Forelimb muscle (tissue), 1 donor: ENCODE measurements around the gene CFAP100. TPM values are rescaled to one million over a fixed set of nuclear protein-coding genes. Genes with fewer than 3 reads are reported as not detected.

Source experiments
- DNase-seq: peaks from one replicate; pipeline ENCODE4 v3.0.0-alpha.2; 2013; ENCODE audit warnings: low read depth
- polyA plus RNA-seq: library from polyadenylated mRNA; unstranded; fragments of 120-200 nt; gene quantifications from one replicate; pipeline ENCODE4 v1.2.1, GENCODE V29; 2013; ENCODE audit not compliant: insufficient read length

The CFAP100 gene
- polyA plus RNA-seq, 1 donor: 0.94 TPM

- no peak for DNase-seq
Observed at GRCh38 chr3:126356373-126357264, 38.1 kb upstream of the CFAP100 start.

DNA sequence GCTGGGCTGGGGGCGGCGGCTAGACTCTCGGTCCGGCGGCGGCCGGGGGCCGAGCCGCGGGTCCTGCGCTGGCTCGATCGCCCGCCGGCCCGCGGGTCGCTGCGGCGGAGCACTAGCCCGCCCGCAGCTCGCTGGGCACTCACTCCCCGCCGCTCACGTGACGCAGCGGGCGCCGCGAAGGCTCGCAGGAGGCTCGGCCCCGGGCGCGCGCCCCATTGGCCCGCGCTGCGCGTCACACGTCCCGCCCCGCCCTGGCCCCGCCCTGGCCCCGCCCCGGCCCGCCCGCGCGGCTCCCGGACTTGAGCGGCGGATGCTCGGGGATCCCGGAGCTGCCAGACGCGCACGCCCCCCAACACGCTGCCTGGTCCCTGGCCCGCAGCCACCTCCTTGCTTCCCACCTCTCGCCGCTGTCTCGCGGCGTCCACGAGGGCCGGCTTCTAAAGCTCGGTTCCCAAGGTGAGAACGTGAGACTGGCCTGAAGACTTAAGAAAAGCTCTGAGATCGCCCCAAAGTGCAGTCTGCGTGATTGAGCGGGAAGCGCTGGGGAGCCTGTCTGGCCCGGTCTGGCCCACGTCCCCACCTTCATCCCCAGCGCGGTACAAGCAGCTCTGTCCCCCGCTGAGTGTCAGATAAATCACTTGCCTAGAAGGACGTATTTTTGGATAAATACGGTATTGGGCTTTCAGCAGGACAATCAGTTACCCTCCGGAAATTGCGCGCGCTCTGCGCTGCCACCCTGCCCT is 37.2 kb upstream of the CFAP100 start, which contains the start of gene KLF15:
Gene KLF15 (minus strand): TSS at position 114 of the 743 bp plus-strand sequence. CDS start 4,486 bp downstream, outside the sequence.
- DNase-seq: peak; percentile 35

DNA sequence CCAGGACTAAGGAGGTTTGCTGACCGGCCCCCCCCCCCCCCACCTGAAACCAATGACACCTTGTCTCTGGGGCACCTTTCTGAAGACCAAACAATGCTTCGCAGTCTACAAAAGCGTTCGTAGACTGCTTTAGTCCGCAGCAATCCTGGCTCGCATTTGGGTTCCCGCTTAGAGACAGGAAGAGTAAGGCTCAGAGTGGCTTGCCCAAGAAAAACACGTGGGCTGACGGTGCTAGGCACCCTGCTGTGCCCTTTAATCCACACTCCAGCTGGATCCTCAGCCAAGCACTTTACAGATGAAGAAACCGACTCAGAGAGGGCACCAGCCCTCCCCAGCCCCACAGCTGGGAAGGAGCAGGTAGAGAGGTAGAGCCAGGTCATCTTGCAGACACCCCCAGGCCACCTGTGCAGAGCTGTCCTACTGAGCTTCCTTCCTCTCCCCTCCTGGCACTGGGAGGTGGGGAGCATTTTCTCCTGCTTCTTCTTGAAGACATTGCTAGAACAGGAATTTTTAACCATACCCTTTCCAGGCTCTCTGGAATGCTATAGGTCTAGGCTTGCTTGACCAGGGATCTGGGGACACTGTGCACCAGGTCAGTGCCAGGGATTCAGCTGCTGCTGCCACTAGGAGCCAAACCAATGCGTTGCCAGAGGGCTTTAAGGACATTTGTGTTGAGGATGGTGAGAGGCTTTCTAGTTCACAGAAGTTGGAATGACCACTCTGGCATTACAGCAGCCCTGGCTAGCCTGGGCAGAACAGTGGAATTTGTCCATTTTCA is 36.5 kb upstream of the CFAP100 start:
- no peak for DNase-seq

- no peak for DNase-seq
Observed at GRCh38 chr3:126358816-126359181, 35.9 kb upstream of the CFAP100 start.

GRCh38 chr3:126360046-126360713 is 34.5 kb upstream of the CFAP100 start:
- DNase-seq: no peak

- no peak for DNase-seq
Observed at GRCh38 chr3:126360714-126361060, 34.0 kb upstream of the CFAP100 start.

- DNase-seq: no peak
Observed at GRCh38 chr3:126361211-126361610, 33.5 kb upstream of the CFAP100 start.

DNA sequence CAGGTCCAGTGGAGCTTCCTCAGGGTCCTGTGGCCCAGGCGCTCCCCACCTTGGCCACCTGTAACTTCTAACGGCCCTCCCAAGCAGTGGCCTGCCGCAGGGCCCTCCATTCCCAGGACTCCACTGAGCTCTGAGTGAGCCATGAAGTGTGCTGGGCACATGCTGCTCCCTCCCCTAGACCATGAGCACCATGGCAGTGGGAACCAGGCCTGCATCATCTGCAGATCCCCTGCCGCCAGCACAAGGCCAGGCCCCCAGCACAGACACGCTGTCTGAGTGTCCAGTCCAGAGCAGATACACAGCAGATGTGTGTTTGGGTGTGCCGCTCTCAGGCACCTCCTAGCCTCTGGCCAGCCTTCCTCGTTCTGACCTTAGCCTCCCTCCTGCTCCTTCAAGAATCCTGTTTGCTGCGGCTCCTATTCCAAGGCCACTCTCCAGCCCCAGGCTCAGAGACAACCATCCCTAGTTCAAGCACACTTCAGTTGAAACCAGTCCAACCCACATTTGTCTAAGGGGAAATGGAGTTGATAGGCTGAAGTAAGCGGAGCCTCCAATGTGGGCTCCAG is 30.5 kb upstream of the CFAP100 start:
- no peak for DNase-seq

- no peak for DNase-seq
Observed at GRCh38 chr3:126364731-126365301, 29.9 kb upstream of the CFAP100 start.

DNA sequence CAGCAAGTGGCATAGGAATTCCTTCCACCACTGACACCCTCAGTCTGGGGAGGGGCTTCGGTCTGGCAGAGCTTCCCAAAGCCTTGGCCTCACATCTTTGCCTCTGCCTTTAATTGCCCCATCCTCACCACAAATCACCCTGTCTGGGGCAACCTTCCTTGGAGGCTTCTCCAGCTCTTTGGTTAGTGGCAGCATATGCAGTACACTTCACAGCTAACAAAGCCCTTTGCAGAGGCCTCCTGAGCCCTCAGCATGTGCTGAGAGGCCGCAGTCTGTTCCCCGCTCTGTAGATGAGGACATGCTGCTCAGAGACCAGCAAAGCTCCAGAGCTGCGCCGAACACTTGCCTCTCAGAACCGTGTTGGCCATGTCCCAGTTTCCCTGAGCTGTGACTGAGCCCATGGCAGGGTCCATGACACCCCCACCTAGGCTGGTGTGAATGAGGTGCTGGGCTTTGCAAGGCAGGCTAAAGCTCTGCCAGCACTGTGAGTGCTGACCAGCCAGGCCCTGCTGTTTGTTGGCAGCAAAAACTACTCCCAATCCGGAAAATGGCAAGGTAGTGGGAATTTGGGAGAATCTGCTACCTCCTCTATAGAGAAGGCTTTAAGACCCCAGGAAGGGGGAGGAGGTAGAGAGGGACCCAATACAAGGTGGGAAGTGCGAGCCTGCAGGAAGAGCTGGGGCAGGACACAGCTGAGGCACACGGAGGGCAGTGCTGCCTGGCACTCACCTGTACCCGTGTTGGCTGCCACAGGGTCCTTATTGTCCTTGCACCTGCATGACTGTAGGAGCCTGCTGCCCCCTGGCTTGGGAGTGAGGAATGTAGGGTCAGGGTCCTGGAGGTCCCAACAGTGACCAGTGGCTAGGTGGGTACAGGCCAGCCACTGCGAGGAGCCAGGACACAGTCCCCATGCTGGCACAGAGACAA is 29.1 kb upstream of the CFAP100 start:
- DNase-seq: no peak

DNA sequence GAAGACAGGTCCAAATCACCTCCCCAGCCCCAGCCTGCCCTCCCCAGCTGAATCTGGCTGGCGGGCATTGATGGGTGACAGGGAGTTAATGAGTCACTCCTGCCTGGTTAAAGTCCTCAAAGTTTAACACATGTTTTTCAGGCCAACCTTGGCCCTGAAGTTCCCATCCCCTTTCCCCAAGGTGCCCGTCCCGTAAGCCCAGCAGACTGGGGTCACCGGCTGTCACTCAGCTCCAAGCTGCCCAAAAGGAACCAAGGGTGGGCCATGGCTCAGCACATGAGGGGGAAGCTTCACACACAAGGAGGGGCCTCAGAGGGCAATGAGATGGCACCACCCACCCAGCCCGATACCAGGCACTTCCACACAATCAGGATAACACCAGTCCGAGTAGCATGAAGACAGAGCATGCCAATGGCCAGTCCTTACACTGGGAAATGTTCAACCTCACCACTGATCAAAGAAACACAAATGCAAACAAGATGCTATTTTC is 27.3 kb upstream of the CFAP100 start:
- no peak for DNase-seq

- DNase-seq: no peak
Observed at GRCh38 chr3:126369490-126369889, 25.2 kb upstream of the CFAP100 start.

GRCh38 chr3:126370055-126370454 is 24.7 kb upstream of the CFAP100 start:
- no peak for DNase-seq

DNA sequence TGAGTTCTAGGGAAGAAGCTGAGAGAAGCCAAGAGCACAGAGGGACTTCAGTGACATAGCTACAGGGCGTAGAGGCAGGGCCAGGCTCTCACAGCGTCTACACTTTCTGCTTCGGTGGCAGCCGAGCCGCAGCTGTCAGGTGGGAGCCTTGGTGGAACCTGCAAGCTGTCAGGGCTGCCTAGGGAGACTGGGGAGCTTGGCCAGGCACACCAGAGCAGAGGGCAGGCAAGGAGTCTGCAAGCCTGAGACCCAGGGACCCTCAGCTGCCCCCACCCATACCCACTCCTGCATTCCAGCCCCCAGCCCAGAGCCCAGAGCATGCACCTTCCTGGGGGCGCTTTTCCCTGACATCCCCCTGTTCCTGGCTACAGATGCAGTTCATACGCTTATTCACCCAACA is 24.1 kb upstream of the CFAP100 start:
- no peak for DNase-seq

- no peak for DNase-seq
Observed at GRCh38 chr3:126371096-126371705, 23.5 kb upstream of the CFAP100 start.

DNA sequence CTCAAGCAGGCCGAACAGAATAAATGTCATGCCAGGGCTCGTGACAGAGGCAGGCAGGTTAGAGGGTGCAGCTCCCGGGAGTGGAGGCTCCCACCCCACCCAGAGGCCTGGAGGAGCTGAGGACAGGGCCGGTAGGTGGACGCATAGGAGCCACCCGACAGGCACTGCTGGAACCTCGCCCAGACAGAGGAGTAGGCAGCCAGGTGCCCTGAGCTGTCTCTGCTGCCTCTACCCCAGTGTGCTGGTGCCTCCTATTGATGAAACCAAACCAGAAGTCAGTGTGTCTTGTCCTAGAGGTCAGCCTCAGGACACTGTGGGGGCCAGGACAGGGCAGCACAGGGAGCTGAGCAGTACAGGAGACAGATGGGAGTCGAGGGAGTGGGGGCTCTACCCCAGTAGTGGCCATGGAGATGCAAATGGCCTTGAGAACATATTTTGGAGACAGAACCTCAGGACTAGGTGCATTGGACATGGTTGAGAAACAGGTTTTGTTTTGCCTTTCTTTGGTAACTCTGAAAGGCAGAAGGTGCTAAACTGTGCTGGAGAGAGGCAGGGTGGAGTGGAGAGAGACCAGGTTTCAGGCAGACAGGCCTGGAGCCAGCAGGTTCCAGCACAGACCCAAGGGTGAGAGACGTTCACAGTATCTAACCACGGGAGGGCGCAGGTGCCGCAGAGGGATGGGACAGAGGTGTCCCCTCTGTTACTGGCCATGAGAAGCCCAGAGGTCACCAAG is 22.1 kb upstream of the CFAP100 start:
- DNase-seq: no peak

GRCh38 chr3:126373146-126373613 is 21.5 kb upstream of the CFAP100 start:
- no peak for DNase-seq
